ENCODE measurements around the gene SIRT5.

Gene SIRT5

GRCh38 chr6:13660273-13660672 is 85.9 kb downstream of the SIRT5 start:
- TF ChIP-seq EZH2 (IDR thresholded peaks at IDR 0.05), result no peak
- no peak for TF ChIP-seq POLR2AphosphoS5 (IDR thresholded peaks at IDR 0.05; ENCODE audit: borderline replicate concordance, low read depth, low read length)
- no peak for TF ChIP-seq FOXP2 (optimal IDR thresholded peaks at IDR 0.05; ENCODE audit: control extremely low read depth, extremely low read length, insufficient read depth)
- Histone ChIP-seq H3K36me3 (ENCODE audit: insufficient read depth, low read length) (peaks cover 26% of the 10 kb centered on the region), H3K9ac (ENCODE audit: insufficient read length) (no peak overlapping the region), H3K9me3 (ENCODE audit: low read depth, low read length) (peaks cover 4% of the 10 kb centered on the region; the same call in 1 of the 2 replicates), H3K27ac (no peak overlapping the region), H3K4me3 (no peak overlapping the region)
- DNase-seq (ENCODE audit: low read depth, low spot score), result no peak

DNA sequence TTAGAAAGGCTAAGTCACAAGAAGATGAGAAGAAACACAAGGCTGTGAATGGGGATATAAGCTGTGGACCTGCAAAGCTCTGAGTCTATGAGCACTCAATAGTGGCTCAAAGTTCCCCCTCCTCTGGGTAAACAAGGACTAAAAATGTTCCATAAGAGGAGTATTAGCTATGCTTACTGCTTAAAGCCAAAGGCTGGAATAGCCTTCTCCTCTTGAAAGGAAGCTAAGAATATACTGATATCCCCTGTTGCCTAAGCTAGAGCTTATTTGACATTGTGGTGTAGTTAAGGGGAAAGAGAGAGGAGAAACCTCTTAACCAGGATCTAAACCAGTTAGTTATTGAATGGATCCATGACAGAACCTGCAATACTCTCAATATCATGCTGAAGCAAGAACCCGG is 86.5 kb downstream of the SIRT5 start:
- Histone ChIP-seq H3K4me3 (no peak overlapping the region), H3K27ac (no peak overlapping the region), H3K9me3 (ENCODE audit: low read depth, low read length) (peaks cover 4% of the 10 kb centered on the region; the same call in 1 of the 2 replicates), H3K9ac (ENCODE audit: insufficient read length) (no peak overlapping the region), H3K36me3 (ENCODE audit: insufficient read depth, low read length) (peaks cover 23% of the 10 kb centered on the region)
- DNase-seq (ENCODE audit: low read depth, low spot score), result no peak
- no peak for TF ChIP-seq POLR2AphosphoS5 (IDR thresholded peaks at IDR 0.05; ENCODE audit: borderline replicate concordance, low read depth, low read length)
- no peak for TF ChIP-seq EZH2 (IDR thresholded peaks at IDR 0.05)
- no peak for TF ChIP-seq FOXP2 (optimal IDR thresholded peaks at IDR 0.05; ENCODE audit: control extremely low read depth, extremely low read length, insufficient read depth)

- Histone ChIP-seq H3K36me3 (ENCODE audit: insufficient read depth, low read length) (peaks cover 18% of the 10 kb centered on the region; the same call in 1 of the 2 replicates), H3K4me3 (no peak overlapping the region), H3K9ac (ENCODE audit: insufficient read length) (no peak overlapping the region), H3K9me3 (ENCODE audit: low read depth, low read length) (peaks cover 4% of the 10 kb centered on the region; the same call in 1 of the 2 replicates), H3K27ac (no peak overlapping the region)
- TF ChIP-seq POLR2AphosphoS5 (IDR thresholded peaks at IDR 0.05; ENCODE audit: borderline replicate concordance, low read depth, low read length) (no peak), EZH2 (IDR thresholded peaks at IDR 0.05) (no peak), FOXP2 (optimal IDR thresholded peaks at IDR 0.05; ENCODE audit: control extremely low read depth, extremely low read length, insufficient read depth) (no peak)
- no peak for DNase-seq (ENCODE audit: low read depth, low spot score)
Observed at GRCh38 chr6:13661647-13662046, 87.2 kb downstream of the SIRT5 start.

- Histone ChIP-seq H3K9me3 (ENCODE audit: low read depth, low read length) (peaks cover 9% of the 10 kb centered on the region; the same call in 1 of the 2 replicates), H3K27ac (no peak overlapping the region), H3K4me3 (no peak overlapping the region), H3K9ac (ENCODE audit: insufficient read length) (no peak overlapping the region), H3K36me3 (ENCODE audit: insufficient read depth, low read length) (peaks cover 13% of the 10 kb centered on the region; the same call in 1 of the 2 replicates)
- TF ChIP-seq FOXP2 (optimal IDR thresholded peaks at IDR 0.05; ENCODE audit: control extremely low read depth, extremely low read length, insufficient read depth) (no peak), POLR2AphosphoS5 (IDR thresholded peaks at IDR 0.05; ENCODE audit: borderline replicate concordance, low read depth, low read length) (no peak), EZH2 (IDR thresholded peaks at IDR 0.05) (no peak)
- no peak for DNase-seq (ENCODE audit: low read depth, low spot score)
Observed at GRCh38 chr6:13662651-13663334, 88.4 kb downstream of the SIRT5 start.

DNA sequence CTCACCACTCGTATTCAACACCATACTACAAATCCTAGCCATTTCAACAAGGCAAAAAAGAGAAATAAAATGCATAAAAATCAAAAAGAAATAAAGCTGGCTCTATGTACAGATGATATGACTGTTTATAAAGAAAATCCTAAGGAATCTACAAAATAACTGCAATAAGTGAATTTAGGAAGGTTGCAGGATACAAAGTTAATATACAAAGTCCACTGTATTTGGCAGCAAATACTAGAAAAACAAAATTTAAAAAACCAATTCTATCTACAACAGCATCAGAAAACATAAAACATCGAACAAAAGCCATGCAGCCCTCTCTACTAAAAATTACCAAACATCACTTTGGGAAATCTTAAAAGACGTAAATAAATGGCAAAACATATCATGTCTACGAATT is 89.6 kb downstream of the SIRT5 start:
- no peak overlapping the region for H3K27ac ChIP-seq
- H3K4me3 ChIP-seq, result no peak overlapping the region
- TF ChIP-seq POLR2AphosphoS5 (IDR thresholded peaks at IDR 0.05; ENCODE audit: borderline replicate concordance, low read depth, low read length) (no peak), FOXP2 (optimal IDR thresholded peaks at IDR 0.05; ENCODE audit: control extremely low read depth, extremely low read length, insufficient read depth) (no peak), EZH2 (IDR thresholded peaks at IDR 0.05) (no peak)
- H3K36me3 ChIP-seq (ENCODE audit: insufficient read depth, low read length), result peaks cover 13% of the 10 kb centered on the region; the same call in 1 of the 2 replicates
- H3K9me3 ChIP-seq (ENCODE audit: low read depth, low read length), result peaks cover 9% of the 10 kb centered on the region; the same call in 1 of the 2 replicates
- H3K9ac ChIP-seq (ENCODE audit: insufficient read length), result no peak overlapping the region
- DNase-seq (ENCODE audit: low read depth, low spot score), result no peak

All from SK-N-MC (cell line).